HG02885 (cell line): ENCODE results near the gene FBXO39.
"Not testable (repeated sequence)": the region's sequence is repeated elsewhere in the genome, so short reads cannot be mapped to it uniquely, and the experiment has no call there.

ENCODE experiments used
- ATAC-seq: cut with Tn5 transposase; IDR thresholded peaks from one replicate; pipeline ENCODE4 v1.9.1; 2021; ENCODE audit warnings: mild to moderate bottlenecking; ENCODE audit not compliant: unreplicated experiment, poor library complexity

The FBXO39 gene

DNA sequence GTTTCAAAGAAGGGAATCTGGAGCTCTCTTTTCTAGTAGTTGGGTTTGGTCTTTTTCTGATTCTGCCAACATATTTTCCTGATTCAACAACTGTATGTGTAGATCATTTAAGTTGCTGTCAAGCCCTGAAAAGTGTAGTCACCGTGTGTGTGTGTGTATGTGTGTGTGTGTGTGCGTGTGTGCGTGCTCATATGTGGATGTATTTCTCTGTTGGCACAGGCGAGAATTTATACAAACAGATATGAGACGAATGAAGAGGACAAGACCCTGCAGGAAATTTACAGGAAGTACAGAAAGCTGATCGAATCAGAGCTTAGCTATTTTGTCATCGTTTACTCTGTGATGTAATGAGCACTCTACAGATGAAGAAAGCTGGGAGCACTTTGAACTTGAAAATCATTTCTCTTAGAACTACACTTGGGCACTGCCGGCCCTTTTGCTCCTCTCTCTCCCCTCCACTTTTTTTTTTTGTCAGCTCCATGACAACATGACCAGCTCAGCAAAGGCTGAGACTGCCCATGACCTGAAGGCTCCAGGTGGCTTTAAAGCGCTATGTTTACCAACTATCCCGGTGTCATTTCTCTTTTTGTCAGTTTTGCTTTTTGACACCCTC is 11.2 kb downstream of the FBXO39 start:
- ATAC-seq, result no peak

DNA sequence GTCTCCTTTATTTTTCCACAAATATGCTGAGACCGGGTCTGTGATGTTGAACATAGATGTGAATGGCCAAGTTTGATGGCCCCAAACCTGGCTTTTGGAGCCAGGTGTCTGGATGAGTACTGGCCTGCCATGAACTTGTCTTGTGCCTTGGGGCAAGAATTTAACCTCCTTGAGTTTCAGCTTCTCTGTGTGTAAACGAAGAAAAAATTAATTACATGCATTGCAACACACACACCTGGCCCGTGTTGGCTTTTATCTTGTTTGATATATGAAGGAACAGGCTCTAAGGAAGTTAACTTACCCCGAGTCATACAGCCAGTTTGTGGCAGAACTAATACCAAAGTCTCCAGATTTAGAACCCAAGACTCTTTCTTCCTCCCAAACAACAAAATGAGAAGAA is 13.1 kb downstream of the FBXO39 start:
- no peak for ATAC-seq

- ATAC-seq, result no peak
These were observed 17.9 kb downstream of the FBXO39 start for GRCh38 chr17:6793748-6794493.

DNA sequence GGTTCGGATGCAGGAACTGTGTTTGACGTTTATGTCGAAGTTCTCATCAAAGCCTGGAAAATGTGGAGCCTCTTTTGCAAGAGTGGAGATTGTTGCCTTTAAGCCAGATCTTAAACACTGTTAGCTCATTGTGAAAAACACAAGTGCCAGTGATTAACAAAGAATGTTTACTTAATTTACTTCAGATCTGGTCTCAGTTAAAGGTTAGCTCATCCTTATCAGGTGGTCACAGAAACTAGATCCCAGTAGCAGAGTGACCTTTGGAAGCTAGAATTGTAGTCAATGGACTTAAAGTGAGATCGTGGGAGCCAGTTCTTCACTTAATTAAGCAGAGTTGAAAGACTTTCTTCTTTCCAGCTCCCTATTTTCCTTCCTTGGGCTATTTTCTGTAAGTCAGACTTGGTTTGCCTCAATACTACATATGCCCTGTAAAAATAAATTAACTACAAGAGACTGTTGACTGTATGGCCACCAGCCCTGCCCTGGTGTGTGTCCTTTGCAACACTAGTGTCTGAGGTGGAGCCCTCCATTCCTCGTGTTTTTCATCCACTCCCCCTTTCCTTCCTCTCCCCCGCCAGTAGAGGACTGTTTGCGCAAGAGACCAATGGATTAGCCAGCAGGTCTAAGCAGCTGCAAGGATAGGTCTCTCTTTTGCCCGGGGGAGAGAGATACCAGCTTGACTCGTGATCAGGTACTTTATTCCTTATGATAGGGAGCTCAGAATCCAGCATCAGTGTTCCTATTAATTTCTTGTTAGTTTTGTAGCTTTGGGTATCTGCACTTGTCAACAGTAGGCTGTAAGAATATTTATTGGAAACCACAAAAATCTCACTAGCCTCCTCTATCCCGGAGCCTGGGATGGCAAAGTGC is 20.2 kb downstream of the FBXO39 start:
- ATAC-seq, result no peak

GRCh38 chr17:6796887-6797490 is 21.0 kb downstream of the FBXO39 start:
- no peak for ATAC-seq

- no peak for ATAC-seq
These were observed 21.8 kb downstream of the FBXO39 start for GRCh38 chr17:6797718-6798351.

- ATAC-seq, result no peak
These were observed 23.7 kb downstream of the FBXO39 start for GRCh38 chr17:6799738-6800137.

GRCh38 chr17:6800422-6801027 is 24.5 kb downstream of the FBXO39 start:
- no peak for ATAC-seq

DNA sequence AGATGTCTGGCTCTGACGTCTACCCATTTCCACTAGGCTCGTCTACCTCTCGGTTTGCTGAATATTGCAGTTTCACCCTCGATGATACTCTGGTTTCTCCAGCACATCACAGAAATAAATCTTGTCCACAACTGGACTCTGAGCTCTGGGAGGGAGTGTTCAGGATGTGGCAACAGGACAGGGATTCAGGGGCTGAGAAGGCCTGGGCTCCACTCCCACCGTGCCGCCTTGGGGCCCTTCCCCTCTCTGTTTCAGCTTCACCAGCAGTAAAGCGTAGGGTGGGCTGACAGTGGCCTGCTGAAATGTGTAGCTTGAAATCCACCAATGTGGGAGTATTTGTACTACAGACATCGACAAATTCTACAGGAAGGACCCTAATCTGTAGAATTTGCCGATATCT is 35.5 kb downstream of the FBXO39 start:
- no peak for ATAC-seq

- no peak for ATAC-seq
These were observed 36.3 kb downstream of the FBXO39 start for GRCh38 chr17:6812295-6812694.

DNA sequence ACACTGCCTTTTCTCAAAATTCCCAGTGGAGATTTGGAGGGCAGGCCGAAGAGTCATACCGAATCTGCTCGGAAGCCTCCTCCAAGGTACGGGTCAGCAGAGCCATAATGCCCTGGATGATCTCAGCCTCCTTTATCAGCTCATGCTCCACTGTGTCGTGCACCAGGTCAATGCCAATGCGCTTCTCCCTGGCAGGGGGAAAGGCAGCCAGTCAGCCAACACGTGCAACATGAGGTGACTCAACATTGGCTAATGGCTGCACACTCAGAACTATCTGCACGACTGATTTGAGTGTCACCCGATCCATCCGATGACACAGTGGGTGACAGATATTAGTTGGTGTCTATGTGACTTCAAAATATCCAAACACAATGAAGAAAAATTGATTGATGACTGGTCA is 39.8 kb downstream of the FBXO39 start:
- ATAC-seq, result no peak

GRCh38 chr17:6816368-6816767 is 40.4 kb downstream of the FBXO39 start:
- not testable (repeated sequence) for ATAC-seq

- no peak for ATAC-seq
These were observed 42.9 kb downstream of the FBXO39 start for GRCh38 chr17:6818938-6819337.

GRCh38 chr17:6823011-6823442 is 47.0 kb downstream of the FBXO39 start:
- ATAC-seq, result no peak

GRCh38 chr17:6830383-6830986 is 54.5 kb downstream of the FBXO39 start:
- no peak for ATAC-seq

- no peak for ATAC-seq
These were observed 55.7 kb downstream of the FBXO39 start, which contains the start of gene TEKT1 for GRCh38 chr17:6831661-6832263. Gene TEKT1, minus strand, starts transcription at chr17:6831729. Its CDS starts 1,353 bp downstream, at chr17:6830376.
